IPS-NIHi11 (cell line): ENCODE measurements around the gene SNTN.

Source experiments
- DNase-seq: peaks from one replicate; pipeline ENCODE4 v3.0.0; 2012; ENCODE audit warnings: mixed read lengths, low spot score

Gene SNTN

DNA sequence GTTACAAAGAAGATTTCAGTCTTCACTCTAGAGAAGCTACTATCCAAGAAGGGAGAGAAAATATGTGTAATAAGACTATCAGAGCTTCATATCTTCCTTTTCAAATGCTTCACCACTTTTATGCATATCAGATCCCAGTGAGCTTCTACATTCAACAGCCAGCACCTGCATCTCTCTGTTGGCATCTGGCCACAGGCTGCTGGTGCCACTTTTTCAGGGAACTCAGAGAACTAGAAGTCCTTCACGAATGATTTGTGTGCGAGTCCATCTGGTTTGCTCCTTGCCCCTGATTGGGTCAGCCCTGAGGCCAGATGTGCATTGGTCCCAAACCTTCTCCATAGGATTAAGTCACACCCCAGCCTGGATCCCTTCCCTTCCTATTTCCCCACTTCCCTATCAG lies 22.1 kb downstream of the SNTN start:
- no peak for DNase-seq

DNA sequence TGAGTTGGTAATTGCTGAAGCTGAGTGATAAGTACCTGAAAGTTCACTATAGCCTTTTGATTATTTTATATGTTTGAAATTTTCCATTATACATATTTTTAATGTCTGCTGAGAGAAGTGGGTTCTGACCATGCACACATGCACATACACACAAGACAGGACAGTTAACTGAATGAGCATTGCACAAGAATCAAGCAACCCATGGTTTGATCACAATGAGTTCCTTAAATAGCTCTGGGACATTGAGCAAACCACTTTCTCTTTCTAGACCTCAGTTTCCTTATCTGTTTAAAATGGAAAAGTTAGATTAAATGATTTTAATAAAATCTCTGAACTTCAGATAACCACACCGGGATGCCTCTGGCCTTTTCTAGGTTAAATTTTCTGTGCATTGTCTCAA lies 26.7 kb downstream of the SNTN start:
- no peak for DNase-seq

DNA sequence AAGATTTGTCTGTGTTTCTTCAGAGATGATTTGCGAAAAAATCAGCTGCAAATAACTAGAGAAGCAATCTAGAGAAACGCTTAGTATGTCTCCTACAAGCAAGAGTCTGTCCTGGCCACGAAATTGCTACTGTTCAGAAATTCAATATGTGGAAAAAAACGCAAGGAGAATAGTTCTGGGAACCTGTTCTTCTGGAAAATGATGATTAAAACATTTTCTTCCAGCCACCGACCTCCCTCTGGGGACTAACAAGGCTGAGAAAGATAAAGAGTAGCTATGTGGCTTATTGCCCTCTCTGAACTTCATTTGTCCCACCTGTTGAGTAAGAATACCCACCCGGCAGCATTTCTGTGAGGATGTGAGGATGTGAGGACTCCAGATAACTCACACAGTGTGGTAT lies 31.6 kb downstream of the SNTN start:
- DNase-seq, result no peak

DNA sequence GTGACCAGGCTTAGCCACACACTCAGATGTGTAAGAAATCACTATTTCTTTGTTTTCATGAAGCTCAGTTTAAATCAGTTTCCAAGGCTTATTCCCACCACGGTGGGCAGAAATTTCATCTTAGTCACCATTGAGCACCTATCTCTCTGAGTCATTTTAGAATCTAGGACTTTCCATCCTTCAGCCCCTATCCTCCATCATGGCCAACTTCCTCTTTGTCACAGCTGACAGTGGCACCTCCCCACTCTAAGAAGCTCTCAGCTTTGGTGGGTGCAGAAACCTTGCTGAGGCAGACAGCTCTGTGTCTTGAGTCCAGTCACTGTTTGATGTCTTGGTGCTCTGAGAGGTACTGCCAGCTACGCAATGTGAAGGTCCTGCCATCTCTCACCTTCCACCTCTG lies 32.9 kb downstream of the SNTN start:
- no peak for DNase-seq

DNA sequence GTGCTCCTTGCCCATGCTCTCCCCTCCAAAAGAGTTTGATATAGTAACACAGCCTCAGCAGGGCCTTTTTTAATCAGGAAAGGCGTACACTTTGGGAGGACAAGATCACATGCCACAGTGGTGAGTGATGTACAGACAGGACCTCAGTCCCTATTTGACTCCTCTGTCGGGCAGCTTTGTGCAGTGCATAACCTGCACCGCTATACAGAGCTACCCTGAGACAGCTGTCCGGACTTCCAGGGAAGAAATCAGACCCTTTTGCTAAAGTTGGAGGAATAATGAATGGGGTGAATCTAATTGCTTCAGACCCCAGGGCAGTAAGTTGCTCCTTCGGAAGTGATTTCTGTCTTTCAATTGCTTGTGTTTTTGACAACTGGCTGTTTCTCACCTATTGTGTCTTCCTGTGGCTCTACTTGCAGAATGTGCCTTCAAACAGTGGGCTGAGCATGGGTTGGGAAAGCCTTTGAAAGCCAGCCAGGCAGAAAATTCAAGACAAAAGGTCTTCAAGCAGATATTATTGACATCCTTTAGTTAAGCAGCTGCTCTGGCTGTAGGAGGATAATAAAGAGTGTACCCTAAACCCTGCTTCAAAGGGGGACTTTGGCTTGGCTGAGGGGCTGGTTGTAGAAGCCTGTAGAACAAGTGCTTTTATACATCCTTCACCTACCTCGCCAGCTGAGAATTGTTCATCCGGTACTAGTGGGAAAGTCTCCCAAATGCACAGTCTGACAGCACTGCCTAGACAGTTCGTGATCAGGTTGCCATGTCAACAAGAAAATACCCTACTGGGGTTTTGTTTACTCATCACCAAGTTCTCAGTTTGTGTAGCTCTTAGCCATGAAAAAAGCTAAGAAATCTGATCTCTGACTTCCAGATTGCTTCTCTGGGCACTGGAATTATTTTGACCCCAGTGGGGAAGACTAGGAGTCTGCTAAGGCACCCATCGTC lies 35.1 kb downstream of the SNTN start:
- no peak for DNase-seq

DNA sequence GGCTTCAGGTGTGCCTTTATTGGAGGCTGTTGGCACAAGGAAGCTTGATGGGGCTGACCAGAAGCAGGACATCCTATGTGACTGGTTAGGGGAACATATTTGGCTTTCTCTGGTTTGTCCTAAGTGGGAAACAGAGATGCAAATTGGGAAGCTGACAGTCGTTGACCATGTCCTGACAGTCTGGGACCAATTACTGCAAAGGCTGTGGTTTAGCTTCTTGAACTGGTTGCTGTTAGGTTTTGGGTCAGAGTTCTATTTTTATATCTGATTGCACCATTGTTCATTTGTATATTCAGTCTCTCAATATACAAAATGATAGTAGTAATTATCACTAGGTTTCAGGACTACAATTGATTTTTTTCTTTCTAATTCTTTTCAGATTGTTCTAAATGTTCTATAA lies 36.8 kb downstream of the SNTN start:
- DNase-seq, result no peak

DNA sequence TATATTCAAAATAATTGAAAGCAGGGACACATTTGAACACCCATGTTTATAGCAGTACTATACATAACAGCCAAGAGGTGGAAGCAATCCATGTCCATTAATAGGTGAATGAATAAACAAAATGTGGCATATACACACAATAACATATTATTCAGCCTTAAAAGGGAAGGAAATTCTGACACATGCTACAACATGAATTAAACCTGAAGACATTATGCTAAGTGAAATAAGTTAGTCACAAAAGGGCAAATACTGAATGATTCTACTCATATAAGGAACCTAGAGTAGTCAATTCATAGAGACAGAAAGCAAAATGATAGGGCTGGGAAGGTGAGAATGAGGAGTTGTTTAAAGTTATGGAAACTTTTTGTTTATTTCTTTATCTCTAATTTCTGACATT lies 40.9 kb downstream of the SNTN start:
- DNase-seq, result no peak

DNA sequence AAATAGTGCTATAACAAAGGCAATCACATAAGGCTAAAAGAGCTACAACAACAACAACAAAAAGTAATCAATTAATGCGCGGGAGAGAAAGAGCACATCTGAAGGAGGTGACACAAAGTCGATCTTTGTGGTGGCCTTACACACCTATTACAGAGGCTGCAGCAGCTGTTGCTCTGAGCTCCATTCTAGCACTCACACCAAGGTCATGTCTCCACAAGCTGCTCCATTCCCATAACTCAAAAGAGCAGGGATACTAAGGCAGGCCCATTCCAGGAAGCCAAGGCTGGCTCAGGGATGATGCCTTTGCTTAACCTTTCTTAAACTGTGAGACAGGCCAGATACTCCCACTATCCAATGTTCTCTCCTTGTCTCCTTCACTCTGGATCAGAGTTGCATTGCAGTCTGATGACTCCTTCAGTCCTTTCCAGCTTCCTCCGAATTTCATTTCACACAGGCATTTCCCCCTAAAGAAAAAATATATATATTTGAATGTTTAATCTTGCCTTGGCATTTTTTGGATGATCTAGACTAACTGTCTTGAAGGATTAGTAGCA lies 52.7 kb downstream of the SNTN start:
- DNase-seq, result no peak

DNA sequence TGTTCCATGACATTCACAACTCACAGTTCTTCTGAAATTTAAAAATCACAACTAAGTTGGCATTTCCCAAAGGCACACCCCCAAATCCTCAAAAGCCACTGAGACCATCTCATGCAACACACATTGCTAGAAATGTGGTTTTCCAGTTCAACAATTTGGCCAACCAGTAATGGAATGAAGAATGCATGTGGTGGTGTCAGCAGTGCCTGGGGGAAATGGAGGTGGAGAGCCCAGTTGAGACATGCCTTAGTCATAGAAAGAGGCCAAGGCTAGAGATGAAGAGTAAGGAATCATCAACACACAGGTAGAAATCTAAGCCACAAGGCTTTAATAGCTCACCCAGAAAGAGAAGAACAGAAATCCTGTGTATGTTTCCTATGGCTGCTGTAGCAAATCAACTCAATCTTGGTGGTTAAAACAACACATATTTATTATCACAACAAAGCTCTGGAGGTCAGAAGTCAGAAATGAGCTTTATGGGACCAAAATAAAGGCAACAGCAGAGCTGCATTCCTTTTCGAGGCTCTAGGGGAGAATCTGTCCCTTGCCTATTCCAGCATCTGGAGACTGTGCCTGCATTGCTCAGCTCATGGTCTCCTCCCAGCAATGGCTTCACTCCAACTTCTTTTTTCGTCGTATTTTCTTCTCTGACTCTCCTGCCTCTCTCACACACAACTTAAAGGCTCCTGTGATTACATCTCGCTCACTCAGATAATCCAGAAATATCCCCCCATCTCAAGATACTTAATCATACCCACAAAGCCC lies 54.0 kb downstream of the SNTN start:
- DNase-seq, result no peak

DNA sequence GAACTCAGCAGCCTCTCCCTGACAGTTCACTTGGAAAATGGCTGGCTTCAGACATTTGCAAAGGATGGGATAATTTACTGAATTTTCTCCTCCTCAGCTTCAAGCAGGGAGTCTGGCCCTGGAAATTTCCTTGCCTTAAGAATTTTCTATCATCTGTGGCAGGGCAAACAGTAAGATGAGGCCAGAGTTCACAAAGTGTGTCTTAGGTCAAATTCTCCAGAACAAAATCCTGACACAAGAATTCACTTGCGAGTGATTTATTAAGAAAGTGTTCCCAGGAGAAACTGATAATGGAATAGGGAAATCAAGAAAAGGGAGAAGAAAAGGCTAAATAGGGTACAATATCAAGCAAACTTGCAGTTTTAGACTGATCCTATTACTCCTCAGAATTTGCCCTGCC lies 55.3 kb downstream of the SNTN start:
- DNase-seq, result no peak

DNA sequence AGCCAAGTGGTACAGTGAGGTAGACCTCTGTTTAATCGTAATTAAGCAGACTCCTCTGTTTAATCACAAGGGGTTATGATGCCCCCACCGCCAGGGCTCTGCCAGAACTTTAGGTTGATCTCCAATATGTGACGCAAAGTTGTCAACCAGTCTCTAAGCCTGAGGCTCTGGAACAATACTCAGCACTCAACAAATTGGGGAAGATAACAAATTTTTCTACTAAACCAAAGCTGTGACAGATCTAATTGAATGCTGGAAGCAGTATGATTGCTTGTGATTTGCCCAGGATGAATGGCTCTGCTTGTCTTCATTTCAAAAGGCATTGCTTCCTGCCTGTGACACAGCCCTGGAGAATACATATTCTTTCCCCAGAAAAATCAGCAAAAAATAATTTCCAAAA lies 57.1 kb downstream of the SNTN start:
- DNase-seq, result no peak
